Upper lobe of left lung (tissue), 4 donors: ENCODE results near the gene HEPACAM2.

Experiments used
- CTCF ChIP-seq, 6 experiments: fragments of 450-650 bp in 4 of 6; fragments of 200-600 bp in 2 of 6; sonication (generic) in 2 of 6; IDR thresholded peaks; one replicate each; pipeline ENCODE4 v1.5.1; 2016 to 2019; ENCODE audit warnings: antibody characterized with exemption in 6 of 6
- POLR2A ChIP-seq, 4 donors: fragments of 450-650 bp; IDR thresholded peaks; one replicate each; pipeline ENCODE4 v1.5.1; 2016 to 2017; ENCODE audit warnings: antibody characterized with exemption in 4 of 4, mild to moderate bottlenecking in 2 of 4
- POLR2AphosphoS5 ChIP-seq, 2 donors: sonication (generic); formaldehyde crosslinking; IDR thresholded peaks; one replicate each; pipeline ENCODE4 v1.5.1; 2017; ENCODE audit warnings: antibody characterized with exemption in 2 of 2

- no peak for TF ChIP-seq CTCF (IDR thresholded peaks at IDR 0.05)
- no peak for TF ChIP-seq POLR2A (IDR thresholded peaks at IDR 0.05)
- TF ChIP-seq POLR2AphosphoS5 (IDR thresholded peaks at IDR 0.05), result no peak
These were observed 66.8 kb downstream of the HEPACAM2 start for GRCh38 chr7:93159490-93159889.
